ACHN (cell line): ENCODE measurements around the gene LIPG.
"Not testable (repeated sequence)": the region's sequence is repeated elsewhere in the genome, so short reads cannot be mapped to it uniquely, and the experiment has no call there.

Source experiments
- DNase-seq: peaks from one replicate; pipeline ENCODE4 v3.0.0-alpha.2; 2015
- in situ Hi-C: cut with HindIII; loops from 2 replicates; pipeline ENCODE4 v1.10.0; 2017; ENCODE audit warnings: low sequenced_read_pairs, low pct_ligation_motif_present, low pct_unique_long_range_greater_than_20kb

Gene LIPG

DNA sequence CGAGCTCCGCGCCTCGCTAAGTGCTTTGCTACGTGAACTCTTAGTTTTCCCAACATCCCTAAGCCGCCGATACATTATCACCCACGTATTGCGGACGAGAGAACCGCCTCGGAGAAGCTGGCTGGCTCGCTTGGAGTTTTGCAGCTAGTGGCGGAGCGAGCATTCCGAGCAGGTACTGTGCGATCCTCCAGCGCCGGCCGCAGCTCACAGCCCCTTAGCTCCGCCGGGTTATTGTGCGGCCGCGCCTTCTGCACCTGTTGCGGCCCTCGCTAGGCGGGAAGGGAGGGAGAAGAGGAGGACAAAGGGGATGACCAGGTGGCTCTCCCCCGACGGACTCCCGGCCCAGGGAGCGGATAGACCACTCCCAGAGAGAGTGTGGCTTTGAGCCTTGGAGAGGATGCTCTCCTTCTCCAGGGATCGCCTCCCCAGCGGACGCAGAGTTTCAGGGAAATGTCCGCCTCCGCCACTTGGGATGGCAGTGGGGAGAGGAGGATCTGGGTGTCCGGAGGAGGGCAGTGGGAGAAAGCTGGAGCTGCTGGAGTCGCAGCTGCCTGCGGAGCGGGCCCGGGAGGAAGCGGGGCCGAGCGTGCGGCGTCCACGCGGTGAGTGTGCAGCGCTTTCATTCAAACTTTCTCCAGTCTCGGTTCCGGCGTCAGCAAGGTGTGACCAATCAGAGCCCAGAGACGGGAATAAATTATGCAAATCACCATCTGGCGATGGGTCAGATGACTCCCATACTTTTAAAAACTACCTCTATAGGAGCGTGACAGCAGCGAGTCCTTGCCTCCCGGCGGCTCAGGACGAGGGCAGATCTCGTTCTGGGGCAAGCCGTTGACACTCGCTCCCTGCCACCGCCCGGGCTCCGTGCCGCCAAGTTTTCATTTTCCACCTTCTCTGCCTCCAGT lies at the start of gene LIPG:
TSS of gene LIPG (plus strand) at position 769 of the 905 bp plus-strand sequence. CDS start 252 bp downstream, outside the sequence.
- peak; percentile 48 for DNase-seq
- in situ Hi-C loops, result no loop called here

DNA sequence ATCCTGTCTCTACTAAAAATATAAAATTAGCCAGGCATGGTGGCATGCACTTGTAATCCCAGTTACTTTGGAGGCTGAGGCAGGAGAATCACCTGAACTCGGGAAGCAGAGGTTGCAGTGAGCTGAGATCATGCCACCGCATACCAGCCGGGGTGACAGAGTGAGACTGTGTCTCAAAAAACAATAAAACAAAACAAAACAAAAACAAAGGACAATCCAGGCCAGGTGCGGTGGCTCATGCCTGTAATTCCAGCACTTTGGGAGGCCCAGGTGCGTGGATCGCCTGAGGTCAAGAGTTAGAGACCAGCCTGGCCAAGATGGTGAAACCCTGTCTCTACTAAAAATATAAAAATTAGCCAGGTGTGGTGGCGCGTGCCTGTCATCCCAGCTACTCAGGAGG lies 49.0 kb upstream of the LIPG start:
- in situ Hi-C loops, DNase-seq: not testable (repeated sequence)

DNA sequence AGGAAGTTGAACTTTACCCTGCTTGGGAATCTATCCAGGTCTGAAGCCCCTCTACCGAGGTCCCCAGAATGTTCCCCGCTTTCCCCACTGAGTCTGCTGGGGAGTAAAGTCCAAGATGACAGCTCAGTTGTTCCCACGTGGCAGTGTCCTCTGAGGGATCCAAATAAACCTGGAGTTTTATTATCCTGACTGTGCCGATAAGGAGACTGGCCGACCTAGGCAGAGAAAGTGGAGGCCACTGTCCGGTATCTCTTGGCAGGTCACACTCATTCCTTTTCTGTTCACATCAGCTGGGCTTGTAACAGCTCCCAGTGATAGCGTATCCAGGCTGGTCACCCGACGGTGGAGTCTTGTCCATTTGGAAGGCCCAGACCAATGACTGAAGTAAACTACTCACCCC lies 47.3 kb upstream of the LIPG start:
- in situ Hi-C loops, result no loop called here
- no peak for DNase-seq

DNA sequence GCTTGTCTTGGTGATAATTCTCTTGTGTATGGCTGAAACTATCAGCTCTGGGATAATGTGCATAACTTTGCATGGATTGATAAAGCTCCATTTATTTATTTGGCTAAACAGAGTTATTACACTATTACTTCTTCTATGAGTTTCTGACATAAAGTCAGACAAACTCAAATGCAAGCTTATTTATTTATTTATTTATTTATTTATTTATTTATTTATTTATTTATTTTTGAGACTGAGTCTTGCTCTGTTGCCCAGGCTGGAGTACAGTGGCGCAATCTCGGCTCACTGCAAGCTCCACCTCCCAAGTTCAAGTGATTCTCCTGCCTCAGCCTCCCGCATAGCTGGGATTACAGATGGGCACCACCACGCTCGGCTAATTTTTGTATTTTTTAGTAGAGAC lies 46.9 kb upstream of the LIPG start:
- in situ Hi-C loops, result not testable (repeated sequence)

DNA sequence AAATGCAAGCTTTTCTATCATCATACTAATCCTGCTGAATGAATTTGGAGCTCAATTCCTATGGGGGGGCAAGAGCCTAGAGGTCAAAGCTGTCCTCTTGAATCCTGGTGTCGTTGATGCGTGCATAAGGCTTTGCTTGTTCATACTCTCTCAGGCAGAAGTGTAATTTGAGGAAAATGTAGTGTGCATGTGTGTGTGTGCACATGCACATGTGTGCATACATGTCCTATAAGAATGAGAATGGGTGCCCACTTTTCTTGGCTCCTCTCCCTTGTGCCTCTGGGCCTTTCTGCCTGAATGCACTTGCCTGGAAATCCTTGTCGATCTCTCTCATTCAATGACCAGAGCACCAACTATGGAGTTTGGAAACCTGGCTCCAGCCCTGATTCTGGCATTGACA lies 46.3 kb upstream of the LIPG start:
- DNase-seq, result no peak
- in situ Hi-C loops, result no loop called here

More for the DNA sequence above, 46.9 kb upstream of the LIPG start:
- DNase-seq, result not testable (repeated sequence)

DNA sequence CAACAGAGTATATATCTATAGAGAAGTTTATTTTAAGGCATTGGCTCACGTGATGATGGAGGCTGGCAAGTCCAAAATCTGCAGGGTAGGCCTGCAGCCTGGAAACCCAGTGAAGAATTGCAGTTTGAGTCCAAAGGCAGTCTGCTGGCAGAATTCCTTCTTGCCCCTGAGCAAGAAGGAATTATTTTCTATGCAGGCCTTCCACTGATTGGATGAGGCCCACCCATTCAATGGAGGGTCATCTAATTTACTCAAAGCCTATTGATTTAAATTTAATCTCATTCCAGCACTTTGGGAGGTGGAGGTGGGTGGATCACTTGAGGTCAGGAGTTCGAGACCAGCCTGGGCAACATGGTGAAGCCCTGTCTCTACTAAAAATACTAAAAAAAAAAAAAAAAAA lies 44.4 kb upstream of the LIPG start:
- in situ Hi-C loops, result no loop called here
- no peak for DNase-seq

DNA sequence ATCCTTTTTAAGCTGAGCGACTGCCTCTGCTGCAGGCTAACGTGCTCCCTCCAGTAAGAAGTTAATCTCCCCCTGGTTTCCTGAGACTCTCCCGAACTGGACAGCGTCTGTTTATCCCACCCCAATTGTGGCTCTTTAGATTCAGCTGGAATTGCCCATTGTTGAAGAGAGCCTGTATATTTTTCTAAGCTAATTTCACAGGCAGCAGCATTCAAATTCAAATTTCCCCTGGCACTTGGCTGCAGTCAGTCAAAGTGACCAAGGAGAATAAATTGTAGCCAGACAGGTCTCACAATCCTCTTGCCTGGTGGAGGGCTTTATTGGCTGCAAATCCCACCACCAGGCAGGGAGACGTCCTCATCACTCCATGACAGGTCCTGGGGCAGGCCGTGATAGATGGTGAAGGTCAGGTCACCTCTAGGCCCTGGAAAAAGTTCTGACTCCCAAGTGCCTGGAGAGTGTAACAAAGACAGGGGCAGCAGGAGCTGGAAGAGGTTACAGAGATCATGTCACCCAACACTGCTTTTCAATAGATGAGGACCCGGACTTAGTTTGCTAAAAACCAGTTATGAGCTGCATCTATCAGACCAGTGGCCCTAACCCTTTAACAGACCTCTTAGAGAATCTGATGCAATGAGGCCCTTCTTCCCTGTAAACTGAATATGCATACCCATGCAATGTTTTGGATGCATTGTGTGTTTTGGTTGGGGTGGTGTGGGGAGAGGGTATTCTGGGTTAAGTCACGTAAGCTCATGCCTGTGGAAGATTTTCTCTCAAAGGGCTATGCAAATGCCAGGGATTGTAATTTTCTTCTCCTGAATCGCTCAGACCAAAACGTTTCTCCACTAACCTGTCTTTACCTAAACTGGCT lies 42.5 kb upstream of the LIPG start:
- DNase-seq, result no peak
- in situ Hi-C loops, result no loop called here

DNA sequence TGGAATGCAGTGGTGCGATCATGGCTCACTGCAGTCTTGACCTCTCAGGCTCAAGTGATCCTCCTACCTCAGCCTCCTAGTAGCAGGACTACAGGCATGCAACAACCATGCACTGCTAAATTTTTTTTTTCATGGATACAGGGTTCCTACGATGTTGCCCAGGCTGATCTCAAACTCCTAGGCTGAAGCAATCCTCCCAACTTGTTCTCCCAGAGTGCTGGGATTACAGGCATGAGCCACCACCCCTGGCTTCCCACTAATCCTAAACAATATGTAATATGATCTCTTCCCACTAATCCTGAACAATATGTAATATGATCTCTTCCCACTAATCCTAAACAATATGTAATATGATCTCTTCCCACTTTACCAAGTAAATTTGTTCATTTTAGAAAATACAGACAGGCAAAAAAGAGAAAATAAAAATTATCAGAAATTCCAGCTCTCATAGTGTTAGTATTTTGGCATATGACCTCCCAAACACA lies 41.2 kb upstream of the LIPG start:
- DNase-seq, result no peak

DNA sequence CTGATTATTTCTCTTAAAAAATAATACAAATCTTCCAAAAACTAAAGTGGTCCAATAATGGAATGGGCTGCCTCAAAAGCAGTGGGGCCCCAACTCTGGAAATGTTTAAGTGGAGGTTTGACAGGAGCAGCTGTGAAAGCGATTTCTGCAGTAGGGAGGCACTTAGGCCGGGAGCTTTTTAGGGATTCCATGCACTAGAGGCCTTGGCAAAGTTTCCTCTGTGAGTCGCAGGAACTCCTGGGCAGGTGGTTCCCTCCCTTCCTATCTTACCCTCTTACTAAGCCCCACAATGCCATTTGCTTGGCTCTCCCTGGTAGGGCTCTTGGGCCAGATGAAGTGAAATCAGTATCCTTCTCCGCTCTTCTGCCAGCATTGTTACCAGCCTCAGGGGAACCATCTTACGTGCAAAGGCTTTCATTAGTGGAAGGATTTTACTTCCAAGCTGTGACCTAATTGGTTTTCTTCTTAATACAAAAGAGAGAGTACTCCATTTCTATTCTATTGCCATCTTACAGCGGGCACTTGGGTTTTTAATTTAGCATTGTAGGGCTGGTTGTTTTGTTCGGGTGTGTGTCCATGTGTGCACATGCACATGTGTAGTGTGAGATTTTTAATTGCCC lies 40.5 kb upstream of the LIPG start:
- DNase-seq, result no peak
- in situ Hi-C loops, result no loop called here

More for the DNA sequence above, 41.2 kb upstream of the LIPG start:
- in situ Hi-C loops, result no loop called here

DNA sequence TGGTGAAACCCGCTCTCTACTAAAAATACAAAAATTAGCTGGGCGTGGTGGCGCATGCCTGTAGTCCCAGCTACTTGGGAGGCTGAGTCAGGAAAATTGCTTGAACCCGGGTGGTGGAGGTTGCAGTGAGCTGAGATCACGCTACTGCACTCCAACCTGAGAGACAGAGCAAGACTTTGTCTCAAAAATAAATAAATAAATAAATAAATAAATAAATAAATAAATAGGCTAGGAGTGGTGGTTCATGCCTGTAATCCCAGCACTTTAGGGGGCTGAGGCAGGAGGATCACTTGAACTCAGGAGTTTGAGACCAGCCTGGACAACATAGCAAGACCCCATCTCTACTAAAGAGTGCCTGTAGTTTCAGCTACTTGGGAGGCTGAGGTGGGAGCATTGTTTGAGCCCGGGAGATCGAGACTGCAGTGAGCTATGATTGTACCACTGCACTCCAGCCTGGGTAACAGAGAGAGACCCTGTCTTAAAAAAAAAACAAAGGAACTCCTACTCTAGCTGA lies 38.2 kb upstream of the LIPG start:
- in situ Hi-C loops, DNase-seq: not testable (repeated sequence)

DNA sequence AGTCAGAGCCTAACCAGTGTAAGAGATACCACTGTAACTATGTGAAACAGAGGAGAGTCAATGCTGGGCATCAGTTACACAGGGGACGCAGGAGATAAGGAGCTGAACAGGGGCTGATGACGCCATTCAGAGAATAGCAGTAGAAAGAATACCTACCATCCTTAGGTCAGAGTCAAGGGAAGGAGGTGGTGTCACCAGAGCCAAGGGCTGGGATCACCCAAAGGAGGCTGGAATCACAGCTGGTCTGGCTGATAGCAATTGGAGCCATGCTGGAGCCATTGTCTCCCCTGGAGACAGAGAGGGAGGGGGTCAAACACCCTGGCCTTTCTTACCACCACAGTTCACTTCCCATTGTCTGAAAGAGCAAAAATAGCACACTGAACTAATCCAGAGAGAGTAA lies 37.5 kb upstream of the LIPG start:
- DNase-seq, result no peak
- in situ Hi-C loops, result no loop called here

DNA sequence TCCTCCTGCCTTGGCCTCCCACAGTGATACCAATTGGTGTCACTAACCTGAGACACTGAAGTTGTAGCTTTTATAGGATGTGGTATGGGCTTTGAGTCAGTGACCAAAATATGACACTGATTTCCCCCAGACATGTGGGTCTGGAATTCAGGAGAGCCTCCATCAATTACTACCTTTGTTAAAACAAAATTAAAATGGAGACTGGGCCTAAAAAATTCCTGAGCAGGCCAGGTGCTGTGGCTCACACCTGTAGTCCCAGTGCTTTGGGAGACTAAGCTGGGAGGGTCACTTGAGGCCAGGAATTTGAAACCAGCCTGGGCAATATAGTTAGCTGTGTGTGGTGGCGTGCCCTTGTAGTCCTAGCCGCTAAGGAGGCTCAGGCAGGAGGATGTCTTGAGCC lies 36.9 kb upstream of the LIPG start:
- in situ Hi-C loops, result no loop called here
- no peak for DNase-seq

DNA sequence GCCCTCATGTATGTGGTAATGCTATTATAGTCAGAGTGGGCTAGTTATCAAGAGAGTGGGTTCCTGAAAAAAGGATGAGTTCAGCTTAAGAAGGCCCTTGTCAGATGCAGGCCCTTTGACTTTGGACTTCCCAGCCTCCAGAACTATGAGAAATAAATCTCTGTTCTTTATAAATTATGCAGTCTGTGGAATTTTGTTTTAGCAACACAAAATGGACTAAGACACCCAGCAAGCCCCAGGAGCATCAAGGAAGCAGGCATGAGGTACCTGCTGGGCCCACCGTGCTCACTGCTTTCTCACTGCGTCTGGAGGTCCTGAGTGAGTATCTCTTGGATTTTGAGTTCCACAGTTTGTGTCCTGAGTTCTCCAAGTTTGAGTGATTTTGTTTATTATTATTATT lies 35.9 kb upstream of the LIPG start:
- in situ Hi-C loops, result no loop called here

DNA sequence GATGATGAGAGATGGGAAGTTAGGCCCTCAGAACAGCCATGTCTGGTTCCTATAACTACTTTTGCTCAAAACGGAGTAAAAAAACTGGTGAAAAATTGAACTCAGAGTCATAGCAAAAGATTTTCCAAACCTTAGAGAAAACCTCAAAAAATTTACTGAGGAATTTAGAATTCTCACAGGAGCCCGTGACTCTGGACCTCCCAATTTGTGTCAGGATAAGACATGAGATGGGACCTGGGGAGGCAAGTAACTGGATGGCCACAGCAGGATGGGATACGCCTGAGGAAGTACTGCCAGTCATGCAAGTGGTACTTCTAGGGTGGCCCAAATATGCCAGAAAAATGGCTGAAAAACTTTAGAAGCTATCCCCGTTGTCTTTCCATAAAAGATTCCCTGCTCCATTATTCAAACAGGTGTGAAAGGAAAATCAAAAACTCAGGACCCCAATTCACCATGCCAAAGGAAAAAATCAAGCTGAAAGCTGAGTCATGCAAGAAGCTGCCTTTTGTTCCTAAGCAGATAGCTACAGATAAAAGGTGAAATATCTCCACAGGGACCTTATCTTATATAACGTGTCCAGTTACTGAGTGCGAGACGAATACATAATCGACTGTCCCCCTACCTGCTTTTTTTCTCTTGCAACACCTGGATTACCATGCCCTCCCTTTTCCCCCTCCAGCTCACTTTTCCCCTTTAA lies 34.1 kb upstream of the LIPG start:
- in situ Hi-C loops, result no loop called here
- no peak for DNase-seq

More for the DNA sequence above, 35.9 kb upstream of the LIPG start:
- no peak for DNase-seq

DNA sequence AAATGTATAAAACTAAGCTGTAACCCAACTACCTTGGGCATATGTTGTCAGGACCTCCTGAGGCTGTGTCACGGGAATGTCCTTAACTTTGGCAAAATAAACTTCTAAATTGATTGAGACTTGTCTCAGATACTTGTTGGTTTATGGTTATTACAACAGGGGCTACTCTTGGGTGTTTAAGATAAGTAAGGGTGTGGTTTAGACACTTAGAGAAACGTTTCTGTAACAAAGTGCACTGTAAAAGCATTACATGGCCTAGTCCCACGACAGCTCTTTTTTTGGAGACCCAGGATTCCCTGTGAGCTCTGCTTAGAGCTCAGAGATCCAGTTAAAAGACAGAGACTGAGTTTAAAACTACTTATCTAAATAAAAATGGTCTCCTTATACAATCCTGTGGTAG lies 32.3 kb upstream of the LIPG start:
- no peak for DNase-seq
- in situ Hi-C loops, result no loop called here

DNA sequence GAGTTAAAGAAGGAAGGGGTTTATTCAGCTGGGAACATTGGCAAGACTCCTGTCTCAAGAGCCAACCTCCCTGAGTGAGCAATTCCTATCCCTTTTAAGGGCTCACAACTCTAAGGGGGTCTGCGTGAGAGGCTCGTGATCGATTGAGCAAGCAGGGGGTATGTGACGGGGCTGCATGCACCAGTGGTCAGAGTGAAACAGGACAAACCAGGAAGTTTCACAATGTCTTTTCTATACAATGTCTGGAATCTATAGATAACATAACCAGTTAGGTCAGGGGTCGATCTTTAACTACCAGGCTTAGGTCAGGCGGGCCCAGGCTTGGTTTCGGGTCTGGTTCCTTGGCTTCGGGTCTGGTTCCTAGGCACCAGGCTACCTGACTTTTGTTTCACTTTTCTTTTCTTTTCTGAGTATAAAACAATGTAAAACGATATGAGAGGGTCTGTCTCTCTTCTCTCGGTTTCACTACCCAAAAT lies 30.1 kb upstream of the LIPG start:
- in situ Hi-C loops, result no loop called here

DNA sequence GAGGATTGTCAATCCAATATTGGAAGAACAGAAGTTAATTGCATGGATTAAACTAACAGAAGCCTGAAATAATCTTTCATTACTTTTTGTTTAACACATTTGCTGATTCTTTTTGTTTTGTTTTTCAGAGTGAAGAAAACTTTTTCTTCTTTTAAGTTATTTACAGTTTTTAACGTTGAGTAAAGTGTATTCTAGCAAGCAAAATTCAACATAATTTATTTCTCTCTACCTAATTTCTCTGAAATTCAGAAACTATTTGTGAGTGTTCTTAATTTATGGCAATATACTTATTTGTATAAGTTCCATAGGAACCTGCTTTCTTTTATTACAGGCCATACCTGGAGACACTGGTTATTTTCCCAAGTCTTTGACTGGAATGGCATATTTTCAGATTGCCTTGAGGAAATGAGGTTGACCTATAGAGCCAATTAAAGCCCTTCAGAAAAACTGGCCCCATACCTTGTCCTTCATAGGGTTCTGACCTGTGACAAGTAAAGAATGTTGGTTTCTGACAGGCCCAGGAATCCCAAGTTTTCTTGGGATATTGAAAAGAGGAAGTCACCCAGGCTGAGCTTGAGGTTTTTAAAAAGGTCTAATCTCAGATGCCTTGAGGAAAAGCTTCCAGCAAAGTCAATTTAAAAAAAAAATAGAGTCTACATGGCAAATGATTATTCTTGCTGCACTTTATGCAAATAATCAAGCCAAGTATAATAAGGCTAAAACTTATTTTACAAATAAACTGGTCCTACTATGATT lies 26.8 kb upstream of the LIPG start:
- DNase-seq, result no peak
- in situ Hi-C loops, result no loop called here

More for the DNA sequence above, 30.1 kb upstream of the LIPG start:
- DNase-seq, result no peak
